A549 (cell line): ENCODE data around the gene NTN4. TPM values are rescaled to one million over a fixed set of nuclear protein-coding genes. Genes with fewer than 3 reads are reported as not detected.

Experiments
- BHLHE40 ChIP-seq: IDR thresholded peaks from 2 replicates; pipeline ENCODE4 v1.6.1; 2012; ENCODE audit warnings: low read depth, low read length, inconsistent platforms
- CBX2 ChIP-seq: fragments of 200-600 bp; sonication (generic); IDR thresholded peaks from 2 replicates; pipeline ENCODE4 v1.6.1; 2016; ENCODE audit warnings: low read depth, mild to moderate bottlenecking, borderline replicate concordance
- CEBPB ChIP-seq, 2 experiments: fragments of >200 bp in 1 of 2; sonication (Bioruptor Twin) in 1 of 2; formaldehyde crosslinking in 1 of 2; IDR thresholded peaks; 2 replicates each; pipeline ENCODE4 v1.6.1; 2012 to 2016
- CHD2 ChIP-seq: fragments of 150-350 bp; IDR thresholded peaks from 2 replicates; pipeline ENCODE4 v1.6.1; 2014; ENCODE audit warnings: low read length; ENCODE audit not compliant: partially characterized antibody
- CHD4 ChIP-seq: fragments of 200-600 bp; sonication (generic); IDR thresholded peaks from 2 replicates; pipeline ENCODE4 v1.6.1; 2016; ENCODE audit warnings: antibody characterized with exemption, mild to moderate bottlenecking, borderline replicate concordance
- EHF ChIP-seq: fragments of 250-450 bp; sonication (Bioruptor Pico); IDR thresholded peaks from 2 replicates; pipeline ENCODE4 v1.5.0; 2020; ENCODE audit warnings: mild to moderate bottlenecking
- ESRRA ChIP-seq: fragments of 150-350 bp; IDR thresholded peaks from 2 replicates; pipeline ENCODE4 v1.6.1; 2014; ENCODE audit warnings: mild to moderate bottlenecking, low read length, borderline replicate concordance
- FOSL2 ChIP-seq, 2 experiments: fragments of 450-650 bp in 1 of 2; fragments of >200 bp in 1 of 2; sonication (Bioruptor Twin) in 1 of 2; formaldehyde crosslinking; IDR thresholded peaks; 2 replicates each; pipeline versions ENCODE4 v1.5.0 to v1.6.1; 2016 to 2020; ENCODE audit warnings: mild to moderate bottlenecking in 1 of 2, moderate library complexity in 1 of 2
- FOXS1 ChIP-seq: fragments of 250-450 bp; sonication (Bioruptor Pico); IDR thresholded peaks from 2 replicates; pipeline ENCODE4 v1.5.0; 2020; ENCODE audit warnings: mild to moderate bottlenecking, moderate library complexity
- GATA3 ChIP-seq: IDR thresholded peaks from 2 replicates; pipeline ENCODE4 v1.6.1; 2012; ENCODE audit warnings: borderline replicate concordance
- HDAC2 ChIP-seq: fragments of 200-600 bp; sonication (generic); IDR thresholded peaks from 2 replicates; pipeline ENCODE4 v1.6.1; 2016
- JUN ChIP-seq, 2 experiments: fragments of >200 bp; sonication (Bioruptor Twin); formaldehyde crosslinking; IDR thresholded peaks; 2 replicates in 1 of 2; 3 replicates in 1 of 2; pipeline ENCODE4 v1.6.1; 2016 to 2017
- KDM5A ChIP-seq: fragments of 200-600 bp; sonication (generic); IDR thresholded peaks from 2 replicates; pipeline ENCODE4 v1.6.1; 2016; ENCODE audit warnings: antibody characterized with exemption, mild to moderate bottlenecking
- MAFK ChIP-seq: fragments of 450-650 bp; IDR thresholded peaks from 2 replicates; pipeline ENCODE4 v1.6.1; 2014; ENCODE audit not compliant: partially characterized antibody
- MAZ ChIP-seq: fragments of 150-350 bp; IDR thresholded peaks from 2 replicates; pipeline ENCODE4 v1.6.1; 2014; ENCODE audit warnings: antibody characterized with exemption, low read depth, low read length, borderline replicate concordance
- MYC ChIP-seq: IDR thresholded peaks from 2 replicates; pipeline ENCODE4 v1.6.1; 2012; ENCODE audit warnings: mild to moderate bottlenecking, inconsistent platforms, low read length, improper control_type of control experiment, borderline replicate concordance
- NFE2L2 ChIP-seq: fragments of 150-350 bp; conservative IDR thresholded peaks from 2 replicates; pipeline ENCODE4 v1.6.1; 2014; ENCODE audit warnings: low read length
- NPAS2 ChIP-seq: fragments of 250-450 bp; sonication (Bioruptor Pico); IDR thresholded peaks from 2 replicates; pipeline ENCODE4 v1.8.0; 2022; ENCODE audit warnings: mild to moderate bottlenecking, moderate library complexity, borderline replicate concordance
- NR3C1 ChIP-seq: fragments of >200 bp; sonication (Bioruptor Twin); formaldehyde crosslinking; IDR thresholded peaks from 3 replicates; pipeline ENCODE4 v1.6.1; 2017
- POLR2AphosphoS2 ChIP-seq: conservative IDR thresholded peaks from 2 replicates; pipeline ENCODE4 v1.6.1; 2012; ENCODE audit warnings: low read length, improper control_type of control experiment, inconsistent platforms
- RAD21 ChIP-seq, 2 experiments: fragments of >200 bp in 1 of 2; sonication (Bioruptor Twin) in 1 of 2; formaldehyde crosslinking in 1 of 2; IDR thresholded peaks in 1 of 2; conservative IDR thresholded peaks in 1 of 2; 2 replicates in 1 of 2; 3 replicates in 1 of 2; pipeline ENCODE4 v1.6.1; 2012 to 2018; ENCODE audit warnings: inconsistent platforms in 1 of 2
- RARB ChIP-seq: fragments of 250-450 bp; sonication (Bioruptor Pico); IDR thresholded peaks from 2 replicates; pipeline ENCODE4 v1.8.0; 2021; ENCODE audit warnings: mild to moderate bottlenecking, moderate library complexity
- RCOR1 ChIP-seq: fragments of 150-350 bp; IDR thresholded peaks from 2 replicates; pipeline ENCODE4 v1.6.1; 2014; ENCODE audit warnings: antibody characterized with exemption, low read length, low read depth
- RFX5 ChIP-seq: fragments of 450-650 bp; IDR thresholded peaks from 2 replicates; pipeline ENCODE4 v1.7.1; 2014; ENCODE audit warnings: antibody characterized with exemption, mild to moderate bottlenecking, moderate library complexity
- RNF2 ChIP-seq: fragments of 200-600 bp; sonication (generic); IDR thresholded peaks from 2 replicates; pipeline ENCODE4 v1.6.1; 2016; ENCODE audit warnings: low read depth, mild to moderate bottlenecking, antibody characterized with exemption, moderate library complexity, borderline replicate concordance
- SMC3 ChIP-seq: fragments of >200 bp; sonication (Bioruptor Twin); formaldehyde crosslinking; IDR thresholded peaks from 3 replicates; pipeline ENCODE4 v1.6.1; 2018; ENCODE audit warnings: inconsistent platforms
- SREBF2 ChIP-seq: fragments of 450-650 bp; IDR thresholded peaks from 2 replicates; pipeline ENCODE4 v1.6.1; 2014; ENCODE audit warnings: mild to moderate bottlenecking, moderate library complexity
- TFCP2L1 ChIP-seq: fragments of 250-450 bp; sonication (Bioruptor Pico); IDR thresholded peaks from 2 replicates; pipeline ENCODE4 v1.5.0; 2021; ENCODE audit warnings: mild to moderate bottlenecking
- polyA plus RNA-seq, 4 experiments: library from polyadenylated mRNA; depleted of rRNA in 3 of 4; stranded (reverse); fragments of >200 nt; fragmentation: RNase III in 1 of 4; extraction: RNeasy Plus Mini Kit Qiagen cat#74134 plus additional on column Dnase treatment in 1 of 4; gene quantifications; 2 replicates in 3 of 4; 3 replicates in 1 of 4; pipeline ENCODE4 v1.2.3, GENCODE V29; 2011 to 2017
- TF ChIP-seq, protein P1 (sequence below): fragments of 150-350 bp; IDR thresholded peaks from 2 replicates; pipeline ENCODE4 v1.6.1; 2014; ENCODE audit warnings: low read depth, mild to moderate bottlenecking, low read length
- TF ChIP-seq, protein P2 (sequence below): fragments of >200 bp; sonication (Bioruptor Twin); formaldehyde crosslinking; IDR thresholded peaks from 3 replicates; pipeline ENCODE4 v1.5.1; 2016
- TF ChIP-seq, protein P3 (sequence below): fragments of >200 bp; sonication (Bioruptor Twin); formaldehyde crosslinking; IDR thresholded peaks from 3 replicates; pipeline ENCODE4 v1.6.1; 2016
- TF ChIP-seq, protein P4 (sequence below): fragments of 200-600 bp; sonication (generic); IDR thresholded peaks from 2 replicates; pipeline ENCODE4 v1.6.1; 2016; ENCODE audit warnings: antibody characterized with exemption, mild to moderate bottlenecking, moderate library complexity

Gene NTN4
- polyA plus RNA-seq, 2 of the 4 experiments (the other 2 are of a cell fraction) = 37.3 to 132 TPM

DNA sequence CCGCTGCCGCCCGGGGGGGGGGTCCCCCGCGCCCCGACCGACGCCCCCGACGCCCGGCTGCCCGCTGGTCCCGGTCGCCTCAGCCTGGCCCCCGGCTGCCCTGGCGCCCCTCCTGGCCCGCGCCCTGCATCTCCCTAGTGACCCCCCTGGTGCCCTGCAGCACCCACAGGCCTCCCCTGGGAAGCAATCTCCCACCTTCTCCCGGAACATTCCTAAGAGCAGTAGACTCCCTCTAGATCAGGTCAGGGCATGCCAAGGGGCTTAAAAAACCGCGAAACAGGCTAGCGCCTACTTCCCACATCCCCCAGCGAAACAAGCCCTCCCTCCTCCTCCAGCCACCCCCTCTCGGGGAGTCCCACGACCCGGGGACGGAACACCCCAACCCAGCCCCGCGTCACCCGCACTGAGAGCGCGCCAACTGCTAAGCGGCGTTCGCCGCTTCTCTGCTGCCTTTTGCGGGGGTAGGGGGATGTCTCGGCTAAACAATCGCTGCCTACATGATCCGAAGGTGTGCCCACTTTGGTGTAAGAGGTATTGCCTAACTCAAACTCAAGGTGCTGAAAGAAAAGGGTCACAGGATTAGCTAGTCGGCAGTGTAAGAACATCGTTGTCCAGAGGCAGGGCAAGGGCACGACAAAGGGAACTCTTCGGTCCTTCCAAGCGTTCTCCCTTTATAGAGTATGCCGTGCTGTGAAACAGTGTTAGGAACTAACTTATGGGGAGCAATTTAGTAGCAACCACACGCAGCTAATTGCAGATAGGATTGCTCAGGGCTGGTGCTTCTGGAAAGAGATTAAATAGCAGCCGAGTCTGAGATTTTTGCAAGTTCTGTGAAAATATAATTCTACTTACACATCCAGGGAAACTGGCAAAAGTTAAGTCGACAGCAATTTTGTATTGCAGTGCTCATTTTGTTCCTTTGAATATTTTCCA is 619 bp upstream of the NTN4 start (continued):
- TF ChIP-seq EHF (CRISPR knock-in tag) (no peak), NR3C1 (no peak), CBX2 (no peak), FOSL2 (IDR thresholded peaks at IDR 0.05) (no peak), FOSL2 (CRISPR knock-in tag; IDR thresholded peaks at IDR 0.05) (no peak), HDAC2 (no peak), SREBF2 (no peak), TFCP2L1 (CRISPR knock-in tag) (no peak), NFE2L2 (no peak), SMC3 (no peak), MAZ (no peak), RCOR1 (no peak), POLR2AphosphoS2 (no peak), RNF2 (0 out of 2 replicates have a peak, but pooled peaks have one; percentile 48), FOXS1 (CRISPR knock-in tag) (no peak), CHD4 (no peak), GATA3 (no peak), RFX5 (no peak), RARB (CRISPR knock-in tag) (no peak; the same call in 1 of the 2 replicates), CHD2 (no peak), MAFK (no peak), RAD21 (conservative IDR thresholded peaks at IDR 0.05 in 1 of 2, IDR thresholded peaks at IDR 0.05 in 1 of 2) (no peak; a peak in 1 of 5 replicates), BHLHE40 (no peak), ESRRA (no peak), KDM5A (no peak), NPAS2 (CRISPR knock-in tag) (no peak), JUN (IDR thresholded peaks at IDR 0.05) (peak in 1 of 2 experiments; percentile 62; a peak in 3 of 5 replicates), MYC (no peak), CEBPB (IDR thresholded peaks at IDR 0.05) (peak; percentile 31 to 78; a peak in 2 of 4 replicates)
- TF ChIP-seq, protein P1, sequence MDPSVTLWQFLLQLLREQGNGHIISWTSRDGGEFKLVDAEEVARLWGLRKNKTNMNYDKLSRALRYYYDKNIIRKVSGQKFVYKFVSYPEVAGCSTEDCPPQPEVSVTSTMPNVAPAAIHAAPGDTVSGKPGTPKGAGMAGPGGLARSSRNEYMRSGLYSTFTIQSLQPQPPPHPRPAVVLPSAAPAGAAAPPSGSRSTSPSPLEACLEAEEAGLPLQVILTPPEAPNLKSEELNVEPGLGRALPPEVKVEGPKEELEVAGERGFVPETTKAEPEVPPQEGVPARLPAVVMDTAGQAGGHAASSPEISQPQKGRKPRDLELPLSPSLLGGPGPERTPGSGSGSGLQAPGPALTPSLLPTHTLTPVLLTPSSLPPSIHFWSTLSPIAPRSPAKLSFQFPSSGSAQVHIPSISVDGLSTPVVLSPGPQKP = no peak
- TF ChIP-seq, protein P2, sequence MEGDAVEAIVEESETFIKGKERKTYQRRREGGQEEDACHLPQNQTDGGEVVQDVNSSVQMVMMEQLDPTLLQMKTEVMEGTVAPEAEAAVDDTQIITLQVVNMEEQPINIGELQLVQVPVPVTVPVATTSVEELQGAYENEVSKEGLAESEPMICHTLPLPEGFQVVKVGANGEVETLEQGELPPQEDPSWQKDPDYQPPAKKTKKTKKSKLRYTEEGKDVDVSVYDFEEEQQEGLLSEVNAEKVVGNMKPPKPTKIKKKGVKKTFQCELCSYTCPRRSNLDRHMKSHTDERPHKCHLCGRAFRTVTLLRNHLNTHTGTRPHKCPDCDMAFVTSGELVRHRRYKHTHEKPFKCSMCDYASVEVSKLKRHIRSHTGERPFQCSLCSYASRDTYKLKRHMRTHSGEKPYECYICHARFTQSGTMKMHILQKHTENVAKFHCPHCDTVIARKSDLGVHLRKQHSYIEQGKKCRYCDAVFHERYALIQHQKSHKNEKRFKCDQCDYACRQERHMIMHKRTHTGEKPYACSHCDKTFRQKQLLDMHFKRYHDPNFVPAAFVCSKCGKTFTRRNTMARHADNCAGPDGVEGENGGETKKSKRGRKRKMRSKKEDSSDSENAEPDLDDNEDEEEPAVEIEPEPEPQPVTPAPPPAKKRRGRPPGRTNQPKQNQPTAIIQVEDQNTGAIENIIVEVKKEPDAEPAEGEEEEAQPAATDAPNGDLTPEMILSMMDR = no peak
- TF ChIP-seq, protein P3, sequence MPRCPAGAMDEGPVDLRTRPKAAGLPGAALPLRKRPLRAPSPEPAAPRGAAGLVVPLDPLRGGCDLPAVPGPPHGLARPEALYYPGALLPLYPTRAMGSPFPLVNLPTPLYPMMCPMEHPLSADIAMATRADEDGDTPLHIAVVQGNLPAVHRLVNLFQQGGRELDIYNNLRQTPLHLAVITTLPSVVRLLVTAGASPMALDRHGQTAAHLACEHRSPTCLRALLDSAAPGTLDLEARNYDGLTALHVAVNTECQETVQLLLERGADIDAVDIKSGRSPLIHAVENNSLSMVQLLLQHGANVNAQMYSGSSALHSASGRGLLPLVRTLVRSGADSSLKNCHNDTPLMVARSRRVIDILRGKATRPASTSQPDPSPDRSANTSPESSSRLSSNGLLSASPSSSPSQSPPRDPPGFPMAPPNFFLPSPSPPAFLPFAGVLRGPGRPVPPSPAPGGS = no peak; the same call in 2 of the 3 replicates
- TF ChIP-seq, protein P4, sequence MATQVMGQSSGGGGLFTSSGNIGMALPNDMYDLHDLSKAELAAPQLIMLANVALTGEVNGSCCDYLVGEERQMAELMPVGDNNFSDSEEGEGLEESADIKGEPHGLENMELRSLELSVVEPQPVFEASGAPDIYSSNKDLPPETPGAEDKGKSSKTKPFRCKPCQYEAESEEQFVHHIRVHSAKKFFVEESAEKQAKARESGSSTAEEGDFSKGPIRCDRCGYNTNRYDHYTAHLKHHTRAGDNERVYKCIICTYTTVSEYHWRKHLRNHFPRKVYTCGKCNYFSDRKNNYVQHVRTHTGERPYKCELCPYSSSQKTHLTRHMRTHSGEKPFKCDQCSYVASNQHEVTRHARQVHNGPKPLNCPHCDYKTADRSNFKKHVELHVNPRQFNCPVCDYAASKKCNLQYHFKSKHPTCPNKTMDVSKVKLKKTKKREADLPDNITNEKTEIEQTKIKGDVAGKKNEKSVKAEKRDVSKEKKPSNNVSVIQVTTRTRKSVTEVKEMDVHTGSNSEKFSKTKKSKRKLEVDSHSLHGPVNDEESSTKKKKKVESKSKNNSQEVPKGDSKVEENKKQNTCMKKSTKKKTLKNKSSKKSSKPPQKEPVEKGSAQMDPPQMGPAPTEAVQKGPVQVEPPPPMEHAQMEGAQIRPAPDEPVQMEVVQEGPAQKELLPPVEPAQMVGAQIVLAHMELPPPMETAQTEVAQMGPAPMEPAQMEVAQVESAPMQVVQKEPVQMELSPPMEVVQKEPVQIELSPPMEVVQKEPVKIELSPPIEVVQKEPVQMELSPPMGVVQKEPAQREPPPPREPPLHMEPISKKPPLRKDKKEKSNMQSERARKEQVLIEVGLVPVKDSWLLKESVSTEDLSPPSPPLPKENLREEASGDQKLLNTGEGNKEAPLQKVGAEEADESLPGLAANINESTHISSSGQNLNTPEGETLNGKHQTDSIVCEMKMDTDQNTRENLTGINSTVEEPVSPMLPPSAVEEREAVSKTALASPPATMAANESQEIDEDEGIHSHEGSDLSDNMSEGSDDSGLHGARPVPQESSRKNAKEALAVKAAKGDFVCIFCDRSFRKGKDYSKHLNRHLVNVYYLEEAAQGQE = no peak
